Fibroblast of pulmonary artery (primary cell): ENCODE measurements around the gene OXSM.

Experiments
- DNase-seq: peaks from one replicate; pipeline ENCODE4 v3.0.0-alpha.2; 2010; ENCODE audit warnings: low read depth
- H3K4me3 ChIP-seq: replicated peaks from 2 replicates; pipeline ENCODE4 v1.5.1; 2011; ENCODE audit warnings: low read depth, mild to moderate bottlenecking, control low read depth, low read length, moderate library complexity
- CTCF ChIP-seq: IDR thresholded peaks from 2 replicates; pipeline ENCODE4 v1.5.1; 2011; ENCODE audit warnings: mild to moderate bottlenecking, control low read depth, low read length, inconsistent platforms; ENCODE audit errors: missing control alignments

The OXSM gene

GRCh38 chr3:25831578-25831977, 41.7 kb downstream of the OXSM start:
- DNase-seq, result peak; percentile 59
- TF ChIP-seq CTCF, result peak; percentile 44
- H3K4me3 ChIP-seq, result no peak overlapping the region

DNA sequence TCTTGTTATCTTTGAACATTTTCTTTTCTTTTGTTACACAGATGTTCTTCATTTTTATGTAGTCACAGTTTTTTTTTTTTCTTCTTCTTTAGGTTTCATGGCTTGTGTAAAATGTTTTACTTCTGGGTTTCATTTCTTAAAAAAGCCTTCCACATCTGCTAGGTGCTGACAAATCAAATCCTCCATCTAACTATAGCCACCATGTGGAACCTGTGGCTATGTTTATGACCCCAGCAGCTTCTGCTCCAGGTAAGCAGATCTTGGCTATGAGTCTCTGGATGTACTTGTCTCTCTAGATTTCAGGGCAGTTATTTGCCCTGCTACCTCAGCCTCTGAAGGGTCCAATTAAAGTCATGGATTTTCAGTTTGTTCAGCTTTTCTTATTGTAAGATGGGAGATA, 44.5 kb downstream of the OXSM start:
- DNase-seq, result no peak
- no peak for TF ChIP-seq CTCF
- no peak overlapping the region for H3K4me3 ChIP-seq

- DNase-seq, result no peak
- no peak for TF ChIP-seq CTCF
- no peak overlapping the region for H3K4me3 ChIP-seq
Measured at GRCh38 chr3:25836579-25836978, 46.7 kb downstream of the OXSM start.

DNA sequence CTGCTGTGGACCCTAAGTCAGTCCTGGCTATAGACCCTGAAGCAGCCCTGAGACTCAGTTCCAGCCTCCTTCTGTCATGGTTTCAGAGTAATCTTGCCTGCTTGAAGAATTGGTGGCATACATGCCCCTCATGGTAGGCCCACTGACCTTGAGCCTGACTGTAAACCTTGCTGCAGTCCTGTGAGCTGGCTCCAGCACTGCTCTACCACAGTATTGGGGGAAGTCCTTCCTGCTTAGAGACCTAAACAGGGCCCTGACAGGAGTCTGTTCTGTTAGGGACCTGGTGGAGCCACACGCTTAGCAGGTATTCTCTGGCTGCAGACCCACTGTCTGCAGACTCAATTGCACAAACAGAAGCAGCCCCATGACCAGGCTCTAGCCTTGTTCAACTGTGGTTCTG, 47.1 kb downstream of the OXSM start:
- H3K4me3 ChIP-seq, result no peak overlapping the region
- TF ChIP-seq CTCF, result no peak
- DNase-seq, result no peak

GRCh38 chr3:25840099-25840498, 50.2 kb downstream of the OXSM start:
- TF ChIP-seq CTCF, result no peak
- H3K4me3 ChIP-seq, result no peak overlapping the region
- DNase-seq, result no peak

- no peak overlapping the region for H3K4me3 ChIP-seq
- no peak for TF ChIP-seq CTCF
- DNase-seq, result peak; percentile 17
Measured at GRCh38 chr3:25843332-25843731, 53.4 kb downstream of the OXSM start.
